Measurements from ENCODE around the gene MARCHF3.
A peak's percentile ranks its signal among the peaks of the same experiment; 100 is the strongest.

GRCh38 chr5:127029581-127030258 is 638 bp downstream of the MARCHF3 start:
- TF ChIP-seq PBX3 (IDR thresholded peaks at IDR 0.05) (no peak), CTCF (IDR thresholded peaks at IDR 0.05) (peak; percentile 20; the same call in 1 of the 3 replicates), HDAC2 (IDR thresholded peaks at IDR 0.05) (no peak), EP300 (IDR thresholded peaks at IDR 0.05) (no peak), MAZ (IDR thresholded peaks at IDR 0.05; ENCODE audit: borderline replicate concordance, low read depth, low read length) (no peak), CHD2 (IDR thresholded peaks at IDR 0.05; ENCODE audit: low read length, partially characterized antibody) (no peak), RCOR1 (IDR thresholded peaks at IDR 0.05; ENCODE audit: low read depth, low read length) (no peak), POLR2A (IDR thresholded peaks at IDR 0.05; ENCODE audit: low read length) (no peak)

Data from A549 (cell line).